SK-N-SH treated with all-trans-retinoic acid at 6 μM for 48 hours (cell line): ENCODE measurements around the gene XRCC2.

Experiments
- ATAC-seq: fragments of 200-7000 bp; cut with Tn5 transposase; 3 replicates; pipeline ENCODE4 v1.9.1; 2020; ENCODE audit warnings: mild to moderate bottlenecking, moderate library complexity
- ARNTL ChIP-seq: fragments of 450-650 bp; formaldehyde crosslinking; IDR thresholded peaks from 2 replicates; pipeline ENCODE4 v1.5.0; 2020; ENCODE audit warnings: low read depth, mild to moderate bottlenecking, moderate library complexity, borderline replicate concordance
- BACH2 ChIP-seq: fragments of 250-450 bp; sonication (Bioruptor Pico); IDR thresholded peaks from 2 replicates; pipeline ENCODE4 v1.9.0; 2021; ENCODE audit warnings: mild to moderate bottlenecking, borderline replicate concordance
- CREB5 ChIP-seq: fragments of 250-450 bp; sonication (Bioruptor Pico); IDR thresholded peaks from 2 replicates; pipeline ENCODE4 v1.5.1; 2020; ENCODE audit warnings: low read depth, mild to moderate bottlenecking, moderate library complexity
- CSDC2 ChIP-seq: fragments of 250-450 bp; sonication (Bioruptor Pico); IDR thresholded peaks from 2 replicates; pipeline ENCODE4 v1.5.0; 2020; ENCODE audit warnings: mild to moderate bottlenecking, moderate library complexity
- CSRNP3 ChIP-seq: fragments of 250-450 bp; sonication (Bioruptor Pico); IDR thresholded peaks from 2 replicates; pipeline ENCODE4 v1.5.1; 2021; ENCODE audit warnings: mild to moderate bottlenecking, moderate library complexity
- ESRRG ChIP-seq: fragments of 250-450 bp; sonication (Bioruptor Pico); IDR thresholded peaks from 2 replicates; pipeline ENCODE4 v1.6.1; 2021; ENCODE audit warnings: mild to moderate bottlenecking
- GLIS3 ChIP-seq: fragments of 250-450 bp; sonication (Bioruptor Pico); IDR thresholded peaks from 2 replicates; pipeline ENCODE4 v1.5.0; 2020; ENCODE audit warnings: mild to moderate bottlenecking, moderate library complexity
- ISL1 ChIP-seq: fragments of 250-450 bp; sonication (Bioruptor Pico); IDR thresholded peaks from 2 replicates; pipeline ENCODE4 v2.1.2; 2022; ENCODE audit warnings: mild to moderate bottlenecking, moderate library complexity
- OSR1 ChIP-seq: fragments of 250-450 bp; sonication (Bioruptor Pico); IDR thresholded peaks from 2 replicates; pipeline ENCODE4 v1.8.0; 2022; ENCODE audit warnings: moderate library complexity, mild to moderate bottlenecking, inconsistent platforms
- POU6F1 ChIP-seq: fragments of 250-450 bp; sonication (Bioruptor Pico); IDR thresholded peaks from 2 replicates; pipeline ENCODE4 v1.8.0; 2021; ENCODE audit warnings: low read depth, mild to moderate bottlenecking, moderate library complexity, borderline replicate concordance
- PPARA ChIP-seq: fragments of 250-450 bp; sonication (Bioruptor Pico); IDR thresholded peaks from 2 replicates; pipeline ENCODE4 v1.5.0; 2020; ENCODE audit warnings: mild to moderate bottlenecking, borderline replicate concordance
- RARB ChIP-seq: fragments of 250-450 bp; sonication (Bioruptor Pico); IDR thresholded peaks from 2 replicates; pipeline ENCODE4 v1.8.0; 2021; ENCODE audit warnings: mild to moderate bottlenecking, moderate library complexity
- SNAI2 ChIP-seq: fragments of 250-450 bp; sonication (Bioruptor Pico); IDR thresholded peaks from 2 replicates; pipeline ENCODE4 v1.5.0; 2020; ENCODE audit warnings: mild to moderate bottlenecking, moderate library complexity
- TCF4 ChIP-seq: fragments of 250-450 bp; sonication (Bioruptor Pico); IDR thresholded peaks from 2 replicates; pipeline ENCODE4 v1.8.0; 2021; ENCODE audit warnings: mild to moderate bottlenecking, moderate library complexity, borderline replicate concordance
- TOX ChIP-seq: fragments of 250-450 bp; sonication (Bioruptor Pico); IDR thresholded peaks from 2 replicates; pipeline ENCODE4 v1.8.0; 2021; ENCODE audit warnings: mild to moderate bottlenecking, moderate library complexity, borderline replicate concordance
- ZFP3 ChIP-seq: fragments of 250-450 bp; sonication (Bioruptor Pico); IDR thresholded peaks from 2 replicates; pipeline ENCODE4 v1.5.0; 2020; ENCODE audit warnings: mild to moderate bottlenecking, moderate library complexity
- ZFP30 ChIP-seq: fragments of 450-650 bp; formaldehyde crosslinking; IDR thresholded peaks from 2 replicates; pipeline ENCODE4 v1.5.0; 2022; ENCODE audit warnings: mild to moderate bottlenecking, moderate library complexity
- ZNF565 ChIP-seq: fragments of 450-650 bp; formaldehyde crosslinking; conservative IDR thresholded peaks from 2 replicates; pipeline ENCODE4 v1.5.0; 2020; ENCODE audit warnings: low read depth, mild to moderate bottlenecking, moderate library complexity
- ZNF70 ChIP-seq: fragments of 450-650 bp; formaldehyde crosslinking; IDR thresholded peaks from 2 replicates; pipeline ENCODE4 v1.5.0; 2020; ENCODE audit warnings: mild to moderate bottlenecking, moderate library complexity
- TF ChIP-seq, protein P1 (sequence below): fragments of 250-450 bp; sonication (Bioruptor Pico); IDR thresholded peaks from 2 replicates; pipeline ENCODE4 v1.8.0; 2020; ENCODE audit warnings: mild to moderate bottlenecking, moderate library complexity, borderline replicate concordance

Gene XRCC2

GRCh38 chr7:152608208-152608607 is 67.7 kb downstream of the XRCC2 start:
- no peak for TF ChIP-seq ZNF565 (CRISPR knock-in tag)
- TF ChIP-seq POU6F1: no peak
- TF ChIP-seq BACH2 (CRISPR knock-in tag): no peak
- TF ChIP-seq CREB5 (CRISPR knock-in tag): no peak
- TF ChIP-seq GLIS3 (CRISPR knock-in tag): no peak
- no peak for TF ChIP-seq OSR1 (CRISPR knock-in tag)
- TF ChIP-seq ARNTL: no peak
- no peak for TF ChIP-seq CSRNP3 (CRISPR knock-in tag)
- TF ChIP-seq ESRRG (CRISPR knock-in tag): no peak
- no peak for TF ChIP-seq CSDC2
- TF ChIP-seq PPARA: no peak
- no peak for TF ChIP-seq SNAI2 (CRISPR knock-in tag)
- TF ChIP-seq, protein P1, sequence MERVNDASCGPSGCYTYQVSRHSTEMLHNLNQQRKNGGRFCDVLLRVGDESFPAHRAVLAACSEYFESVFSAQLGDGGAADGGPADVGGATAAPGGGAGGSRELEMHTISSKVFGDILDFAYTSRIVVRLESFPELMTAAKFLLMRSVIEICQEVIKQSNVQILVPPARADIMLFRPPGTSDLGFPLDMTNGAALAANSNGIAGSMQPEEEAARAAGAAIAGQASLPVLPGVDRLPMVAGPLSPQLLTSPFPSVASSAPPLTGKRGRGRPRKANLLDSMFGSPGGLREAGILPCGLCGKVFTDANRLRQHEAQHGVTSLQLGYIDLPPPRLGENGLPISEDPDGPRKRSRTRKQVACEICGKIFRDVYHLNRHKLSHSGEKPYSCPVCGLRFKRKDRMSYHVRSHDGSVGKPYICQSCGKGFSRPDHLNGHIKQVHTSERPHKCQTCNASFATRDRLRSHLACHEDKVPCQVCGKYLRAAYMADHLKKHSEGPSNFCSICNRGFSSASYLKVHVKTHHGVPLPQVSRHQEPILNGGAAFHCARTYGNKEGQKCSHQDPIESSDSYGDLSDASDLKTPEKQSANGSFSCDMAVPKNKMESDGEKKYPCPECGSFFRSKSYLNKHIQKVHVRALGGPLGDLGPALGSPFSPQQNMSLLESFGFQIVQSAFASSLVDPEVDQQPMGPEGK: no peak
- no peak for ATAC-seq

- TF ChIP-seq BACH2 (CRISPR knock-in tag) (no peak), ZNF70 (CRISPR knock-in tag) (no peak), RARB (CRISPR knock-in tag) (no peak), TOX (CRISPR knock-in tag) (no peak), ESRRG (CRISPR knock-in tag) (no peak), PPARA (no peak), ZNF565 (CRISPR knock-in tag) (no peak)
- no peak for ATAC-seq
Observed at GRCh38 chr7:152607007-152607406, 68.9 kb downstream of the XRCC2 start.

GRCh38 chr7:152602962-152603361 is 73.0 kb downstream of the XRCC2 start:
- no peak for ATAC-seq
- TF ChIP-seq, protein P1: no peak
- TF ChIP-seq ZFP30 (CRISPR knock-in tag) (no peak), ZFP3 (CRISPR knock-in tag) (no peak), OSR1 (CRISPR knock-in tag) (no peak), GLIS3 (CRISPR knock-in tag) (no peak), CSDC2 (no peak), TCF4 (CRISPR knock-in tag) (no peak), CSRNP3 (CRISPR knock-in tag) (no peak), POU6F1 (no peak), ZNF70 (CRISPR knock-in tag) (no peak), SNAI2 (CRISPR knock-in tag) (no peak), TOX (CRISPR knock-in tag) (no peak), ISL1 (CRISPR knock-in tag) (no peak), BACH2 (CRISPR knock-in tag) (no peak), PPARA (no peak), ESRRG (CRISPR knock-in tag) (no peak), ZNF565 (CRISPR knock-in tag) (no peak), RARB (CRISPR knock-in tag) (no peak)
